CD14-positive monocyte (primary cell): ENCODE measurements around the gene COX6A2. TPM values are rescaled to one million over a fixed set of nuclear protein-coding genes. Genes with fewer than 3 reads are reported as not detected.

Experiments
- DNase-seq, 3 donors: peaks; one replicate each; pipeline ENCODE4 v3.0.0-alpha.2; 2011 to 2022
- H2AFZ ChIP-seq: 2 replicates; pipeline ENCODE4 v1.6.0; 2012; ENCODE audit warnings: mild to moderate bottlenecking, low read depth, low read length, inconsistent platforms; ENCODE audit not compliant: insufficient read depth, poor library complexity, severe bottlenecking
- H3K27ac ChIP-seq, 2 donors: 1 replicate in 1 of 2; 2 replicates in 1 of 2; pipeline ENCODE4 v1.5.1; 2012 to 2013; ENCODE audit warnings: low read length in 2 of 2, control low read depth in 1 of 2, inconsistent platforms in 1 of 2, low read depth in 1 of 2, mild to moderate bottlenecking in 1 of 2
- H3K27me3 ChIP-seq, 2 donors: one replicate each; pipeline versions ENCODE4 v1.6.0 to v1.6.1; 2011 to 2013; ENCODE audit warnings: low read length in 2 of 2; ENCODE audit not compliant: control insufficient read depth in 2 of 2, insufficient read depth in 2 of 2
- H3K36me3 ChIP-seq, 2 donors: replicated peaks in 1 of 2; 1 replicate in 1 of 2; 2 replicates in 1 of 2; pipeline versions ENCODE4 v1.5.1 to v1.6.1; 2012 to 2013; ENCODE audit warnings: low read length in 2 of 2, control low read depth in 1 of 2, inconsistent platforms in 1 of 2, mild to moderate bottlenecking in 1 of 2; ENCODE audit not compliant: insufficient read depth in 2 of 2, control insufficient read depth in 1 of 2
- H3K4me1 ChIP-seq, 2 donors: 1 replicate in 1 of 2; 2 replicates in 1 of 2; pipeline versions ENCODE4 v1.5.1 to v1.6.1; 2012 to 2013; ENCODE audit warnings: low read length in 2 of 2, control low read depth in 1 of 2, inconsistent platforms in 1 of 2, mild to moderate bottlenecking in 1 of 2, moderate library complexity in 1 of 2; ENCODE audit not compliant: insufficient read depth in 2 of 2, control insufficient read depth in 1 of 2
- H3K4me2 ChIP-seq: replicated peaks from 2 replicates; pipeline ENCODE3; 2012; ENCODE audit warnings: low read length, moderate library complexity, mild to moderate bottlenecking; ENCODE audit not compliant: poor library complexity, severe bottlenecking; ENCODE audit errors: extremely low read depth
- H3K4me3 ChIP-seq, 3 experiments: fragments of 200-600 bp in 1 of 3; sonication (generic) in 1 of 3; replicated peaks in 1 of 3; 1 replicate in 2 of 3; 2 replicates in 1 of 3; pipeline ENCODE4 v1.5.1; 2011 to 2013; ENCODE audit warnings: low read length in 3 of 3, mild to moderate bottlenecking in 3 of 3, control low read depth in 2 of 3, low read depth in 2 of 3, inconsistent platforms in 1 of 3, moderate library complexity in 1 of 3
- H3K79me2 ChIP-seq: 2 replicates; pipeline ENCODE4 v1.6.0; 2012; ENCODE audit warnings: mild to moderate bottlenecking, control low read depth, inconsistent platforms, low read length, moderate library complexity; ENCODE audit not compliant: insufficient read depth
- H3K9ac ChIP-seq: 2 replicates; pipeline ENCODE4 v1.6.0; 2017; ENCODE audit warnings: low read length, mild to moderate bottlenecking; ENCODE audit not compliant: insufficient read depth, poor library complexity, severe bottlenecking
- H3K9me3 ChIP-seq, 2 donors: replicated peaks in 1 of 2; 1 replicate in 1 of 2; 2 replicates in 1 of 2; pipeline versions ENCODE4 v1.5.1 to v1.6.1; 2012 to 2013; ENCODE audit warnings: low read length in 2 of 2, control low read depth in 1 of 2; ENCODE audit not compliant: control insufficient read depth in 1 of 2, insufficient read depth in 1 of 2
- H4K20me1 ChIP-seq: 2 replicates; pipeline ENCODE4 v1.6.0; 2012; ENCODE audit warnings: mild to moderate bottlenecking, low read length, control low read depth, moderate library complexity; ENCODE audit not compliant: insufficient read depth
- H3K27ac Mint-ChIP-seq, 7 donors: one replicate each; pipeline ENCODE4 v1.8.0; 2020; ENCODE audit warnings: mild to moderate bottlenecking in 7 of 7, mixed read lengths in 7 of 7, moderate library complexity in 6 of 7, inconsistent platforms in 2 of 7
- H3K27me3 Mint-ChIP-seq, 3 donors: one replicate each; pipeline ENCODE4 v1.8.0; 2021 to 2022; ENCODE audit warnings: low read depth in 3 of 3, mild to moderate bottlenecking in 3 of 3, mixed read lengths in 3 of 3, moderate library complexity in 3 of 3, inconsistent platforms in 1 of 3
- H3K36me3 Mint-ChIP-seq, 2 donors: one replicate each; pipeline ENCODE4 v1.8.0; 2020; ENCODE audit warnings: mixed read lengths in 2 of 2, inconsistent platforms in 1 of 2, mild to moderate bottlenecking in 1 of 2
- H3K4me1 Mint-ChIP-seq: one replicate; pipeline ENCODE4 v1.8.0; 2020; ENCODE audit warnings: mild to moderate bottlenecking, mixed read lengths
- H3K4me3 Mint-ChIP-seq, 2 donors: one replicate each; pipeline ENCODE4 v1.8.0; 2020; ENCODE audit warnings: mild to moderate bottlenecking in 2 of 2, mixed read lengths in 2 of 2, moderate library complexity in 1 of 2
- H3K9me3 Mint-ChIP-seq, 7 donors: one replicate each; pipeline ENCODE4 v1.8.0; 2020 to 2022; ENCODE audit warnings: mixed read lengths in 7 of 7, mild to moderate bottlenecking in 6 of 7, moderate library complexity in 6 of 7, inconsistent platforms in 2 of 7
- WGBS: methylation state at CpG from one replicate; pipeline ENCODE4 v1.1.5; 2013; ENCODE audit warnings: missing lambda C conversion rate; ENCODE audit not compliant: insufficient coverage; 5-methylcytosine and 5-hydroxymethylcytosine counted together
- intact Hi-C, 2 donors: fragments of 100-400 bp; cut with micrococcal nuclease; formaldehyde crosslinking; loops; one replicate each; pipeline versions ENCODE4 v1.15.0 to v1.15.1; 2023
- polyA plus RNA-seq, 3 donors: library from polyadenylated mRNA; depleted of rRNA in 1 of 3; unstranded in 2 of 3; stranded (reverse) in 1 of 3; fragments of 300-500 nt in 2 of 3; fragments of >200 nt in 1 of 3; fragmentation: Illumina TruSeq in 2 of 3; gene quantifications; 1 replicate in 2 of 3; 2 replicates in 1 of 3; pipeline ENCODE4 v1.2.3, GENCODE V29; 2012 to 2021
- TF ChIP-seq, protein P1 (sequence below): fragments of 200-600 bp; IDR thresholded peaks from one replicate; pipeline ENCODE4 v1.8.0; 2022; ENCODE audit warnings: antibody characterized with exemption, mild to moderate bottlenecking

Gene COX6A2
- polyA plus RNA-seq, 3 donors = not detected

- TF ChIP-seq, protein P1, sequence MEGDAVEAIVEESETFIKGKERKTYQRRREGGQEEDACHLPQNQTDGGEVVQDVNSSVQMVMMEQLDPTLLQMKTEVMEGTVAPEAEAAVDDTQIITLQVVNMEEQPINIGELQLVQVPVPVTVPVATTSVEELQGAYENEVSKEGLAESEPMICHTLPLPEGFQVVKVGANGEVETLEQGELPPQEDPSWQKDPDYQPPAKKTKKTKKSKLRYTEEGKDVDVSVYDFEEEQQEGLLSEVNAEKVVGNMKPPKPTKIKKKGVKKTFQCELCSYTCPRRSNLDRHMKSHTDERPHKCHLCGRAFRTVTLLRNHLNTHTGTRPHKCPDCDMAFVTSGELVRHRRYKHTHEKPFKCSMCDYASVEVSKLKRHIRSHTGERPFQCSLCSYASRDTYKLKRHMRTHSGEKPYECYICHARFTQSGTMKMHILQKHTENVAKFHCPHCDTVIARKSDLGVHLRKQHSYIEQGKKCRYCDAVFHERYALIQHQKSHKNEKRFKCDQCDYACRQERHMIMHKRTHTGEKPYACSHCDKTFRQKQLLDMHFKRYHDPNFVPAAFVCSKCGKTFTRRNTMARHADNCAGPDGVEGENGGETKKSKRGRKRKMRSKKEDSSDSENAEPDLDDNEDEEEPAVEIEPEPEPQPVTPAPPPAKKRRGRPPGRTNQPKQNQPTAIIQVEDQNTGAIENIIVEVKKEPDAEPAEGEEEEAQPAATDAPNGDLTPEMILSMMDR = no peak
- Mint-ChIP-seq H3K4me1 (peaks cover 3% of the 10 kb centered on the region), H3K27ac (no peak overlapping the region), H3K27me3 (peaks cover 2 to 15% (median 5%) of the 10 kb centered on the region in 3 donors), H3K9me3 (peaks cover 0 to 7% (median 0%) of the 10 kb centered on the region in 7 donors), H3K36me3 (no peaks in the 10 kb centered on the region), H3K4me3 (no peak overlapping the region)
- Histone ChIP-seq H2AFZ (no peak overlapping the region), H3K4me2 (no peak overlapping the region), H3K4me3 (no peak overlapping the region), H3K79me2 (no peaks in the 10 kb centered on the region), H3K9me3 (no peaks in the 10 kb centered on the region), H3K4me1 (no peaks in the 10 kb centered on the region), H3K27ac (no peak overlapping the region), H4K20me1 (no peaks in the 10 kb centered on the region), H3K27me3 (no peaks in the 10 kb centered on the region), H3K36me3 (no peaks in the 10 kb centered on the region), H3K9ac (no peak overlapping the region)
- WGBS = 67% methylated on average over 3 of the region's 6 CpGs
- intact Hi-C loops = no loop called here
- no peak for DNase-seq
These were observed 6.6 kb downstream of the COX6A2 start for GRCh38 chr16:31421587-31421986.

DNA sequence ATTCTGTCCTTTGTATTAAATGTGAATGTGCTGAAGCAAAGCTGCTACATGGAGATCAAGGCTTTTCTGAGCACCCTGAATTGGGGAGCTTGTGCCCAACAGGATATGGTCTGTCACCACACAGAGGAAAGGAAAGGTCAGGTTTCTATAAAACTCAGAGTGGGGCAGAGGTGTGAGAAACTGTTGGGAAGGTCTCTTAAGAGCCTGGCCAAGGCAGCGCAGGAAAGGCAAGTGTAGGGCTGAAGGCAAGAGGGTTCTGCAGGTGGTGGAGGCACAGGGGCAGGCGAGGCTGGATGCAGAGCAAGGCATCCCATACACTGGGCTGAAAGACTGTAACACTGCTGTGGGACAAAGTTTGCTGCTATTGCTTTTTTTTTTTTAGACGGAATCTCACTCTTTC is 8.1 kb downstream of the COX6A2 start:
- Histone ChIP-seq H3K27ac (no peak overlapping the region), H4K20me1 (no peaks in the 10 kb centered on the region), H3K9me3 (no peaks in the 10 kb centered on the region), H3K4me1 (no peaks in the 10 kb centered on the region), H3K27me3 (no peaks in the 10 kb centered on the region), H3K36me3 (no peaks in the 10 kb centered on the region), H3K4me2 (no peak overlapping the region), H3K9ac (no peak overlapping the region), H3K4me3 (no peak overlapping the region), H2AFZ (no peak overlapping the region), H3K79me2 (no peaks in the 10 kb centered on the region)
- TF ChIP-seq, protein P1 = no peak
- Mint-ChIP-seq H3K9me3 (peaks cover 0 to 5% (median 0%) of the 10 kb centered on the region in 7 donors), H3K27ac (no peak overlapping the region), H3K4me3 (peak overlapping the region in 1 of 2 donors; percentile 48), H3K4me1 (peaks cover 3% of the 10 kb centered on the region), H3K27me3 (peaks cover 5 to 15% (median 8%) of the 10 kb centered on the region in 3 donors), H3K36me3 (no peaks in the 10 kb centered on the region)
- DNase-seq = no peak
- intact Hi-C loops = no loop called here
- WGBS = 100% methylated on average over 3 of the region's 3 CpGs
